HEK293 (cell line): ENCODE measurements around the gene SMAD1.

Experiments used
- ELK4 ChIP-seq: IDR thresholded peaks from 2 replicates; pipeline ENCODE4 v1.6.1; 2011; ENCODE audit warnings: mild to moderate bottlenecking, low read depth, low read length, borderline replicate concordance
- HOXA7 ChIP-seq: sonication (generic); formaldehyde crosslinking; IDR thresholded peaks from 2 replicates; pipeline ENCODE4 v1.8.1; 2022; ENCODE audit warnings: missing genetic modification reagents, borderline replicate concordance
- HOXD13 ChIP-seq: sonication (generic); formaldehyde crosslinking; IDR thresholded peaks from 2 replicates; pipeline ENCODE4 v1.8.0; 2022; ENCODE audit warnings: missing genetic modification reagents, borderline replicate concordance
- MZF1 ChIP-seq: fragments of 450-650 bp; formaldehyde crosslinking; IDR thresholded peaks from 2 replicates; pipeline ENCODE4 v1.5.1; 2017; ENCODE audit warnings: missing biosample characterization, missing genetic modification characterization, borderline replicate concordance
- OVOL3 ChIP-seq: fragments of 450-650 bp; formaldehyde crosslinking; IDR thresholded peaks from 2 replicates; pipeline ENCODE4 v1.5.1; 2016; ENCODE audit warnings: missing biosample characterization, missing genetic modification characterization
- PRDM10 ChIP-seq: fragments of 450-650 bp; formaldehyde crosslinking; IDR thresholded peaks from 2 replicates; pipeline ENCODE4 v1.5.1; 2016; ENCODE audit warnings: missing biosample characterization, missing genetic modification characterization
- REPIN1 ChIP-seq: fragments of 450-650 bp; formaldehyde crosslinking; IDR thresholded peaks from 2 replicates; pipeline ENCODE4 v1.5.1; 2017; ENCODE audit warnings: missing biosample characterization, missing genetic modification characterization, low read depth
- SCRT2 ChIP-seq: fragments of 450-650 bp; formaldehyde crosslinking; IDR thresholded peaks from 2 replicates; pipeline ENCODE4 v1.5.1; 2016; ENCODE audit warnings: missing biosample characterization, missing genetic modification characterization
- SETDB1 ChIP-seq: IDR thresholded peaks from one replicate; pipeline ENCODE4 v1.6.1; 2017; ENCODE audit warnings: mild to moderate bottlenecking, low read length, moderate library complexity, mixed read lengths; ENCODE audit not compliant: insufficient read length
- TCF7L2 ChIP-seq: IDR thresholded peaks from 2 replicates; pipeline ENCODE4 v1.6.1; 2011; ENCODE audit warnings: low read depth, mild to moderate bottlenecking, inconsistent platforms, low read length, moderate library complexity, borderline replicate concordance
- ZBTB17 ChIP-seq: fragments of 450-650 bp; formaldehyde crosslinking; IDR thresholded peaks from 2 replicates; pipeline ENCODE4 v1.5.1; 2016; ENCODE audit warnings: missing biosample characterization, missing genetic modification characterization
- ZBTB21 ChIP-seq: fragments of 450-650 bp; formaldehyde crosslinking; IDR thresholded peaks from 2 replicates; pipeline ENCODE4 v1.5.1; 2017; ENCODE audit warnings: missing biosample characterization, missing genetic modification characterization
- ZFP41 ChIP-seq: fragments of 450-650 bp; formaldehyde crosslinking; IDR thresholded peaks from 2 replicates; pipeline ENCODE4 v1.5.1; 2016; ENCODE audit warnings: missing biosample characterization, missing genetic modification characterization, borderline replicate concordance
- ZNF114 ChIP-seq: fragments of 450-650 bp; formaldehyde crosslinking; IDR thresholded peaks from 2 replicates; pipeline ENCODE4 v1.5.0; 2017; ENCODE audit warnings: missing biosample characterization, missing genetic modification characterization
- ZNF157 ChIP-seq: fragments of 450-650 bp; formaldehyde crosslinking; IDR thresholded peaks from 2 replicates; pipeline ENCODE4 v1.5.1; 2016; ENCODE audit warnings: missing biosample characterization, missing genetic modification characterization
- ZNF19 ChIP-seq: fragments of 450-650 bp; formaldehyde crosslinking; IDR thresholded peaks from 2 replicates; pipeline ENCODE4; 2016; ENCODE audit warnings: missing biosample characterization, missing genetic modification characterization, low read depth
- ZNF2 ChIP-seq: fragments of 450-650 bp; formaldehyde crosslinking; IDR thresholded peaks from 2 replicates; pipeline ENCODE4 v1.5.1; 2016; ENCODE audit warnings: missing biosample characterization, missing genetic modification characterization
- ZNF202 ChIP-seq: fragments of 450-650 bp; formaldehyde crosslinking; IDR thresholded peaks from 2 replicates; pipeline ENCODE4 v1.5.1; 2016; ENCODE audit warnings: missing biosample characterization, missing genetic modification characterization, borderline replicate concordance
- ZNF266 ChIP-seq: fragments of 450-650 bp; formaldehyde crosslinking; IDR thresholded peaks from 2 replicates; pipeline ENCODE4 v1.5.1; 2016; ENCODE audit warnings: missing biosample characterization, missing genetic modification characterization, low read depth
- ZNF302 ChIP-seq: fragments of 450-650 bp; formaldehyde crosslinking; IDR thresholded peaks from 2 replicates; pipeline ENCODE4 v1.5.1; 2016; ENCODE audit warnings: missing biosample characterization, missing genetic modification characterization, low read depth
- ZNF398 ChIP-seq: fragments of 450-650 bp; formaldehyde crosslinking; IDR thresholded peaks from 2 replicates; pipeline ENCODE4 v1.5.1; 2017; ENCODE audit warnings: missing biosample characterization, missing genetic modification characterization
- ZNF488 ChIP-seq: fragments of 450-650 bp; formaldehyde crosslinking; IDR thresholded peaks from 2 replicates; pipeline ENCODE4 v1.5.1; 2016; ENCODE audit warnings: missing biosample characterization, missing genetic modification characterization
- ZNF514 ChIP-seq: fragments of 450-650 bp; formaldehyde crosslinking; IDR thresholded peaks from 2 replicates; pipeline ENCODE4 v1.5.1; 2016; ENCODE audit warnings: missing biosample characterization, missing genetic modification characterization
- ZNF548 ChIP-seq: fragments of 450-650 bp; formaldehyde crosslinking; IDR thresholded peaks from 2 replicates; pipeline ENCODE4 v1.5.1; 2016; ENCODE audit warnings: missing biosample characterization, missing genetic modification characterization
- ZNF658 ChIP-seq: fragments of 450-650 bp; formaldehyde crosslinking; IDR thresholded peaks from 2 replicates; pipeline ENCODE4; 2016; ENCODE audit warnings: missing biosample characterization, missing genetic modification characterization
- ZNF707 ChIP-seq: fragments of 450-650 bp; formaldehyde crosslinking; IDR thresholded peaks from 2 replicates; pipeline ENCODE4 v1.5.1; 2016; ENCODE audit warnings: missing biosample characterization, missing genetic modification characterization
- ZNF76 ChIP-seq: fragments of 450-650 bp; formaldehyde crosslinking; IDR thresholded peaks from 2 replicates; pipeline ENCODE4; 2016; ENCODE audit warnings: low read depth, missing biosample characterization, missing genetic modification characterization, borderline replicate concordance
- ZNF792 ChIP-seq: fragments of 450-650 bp; formaldehyde crosslinking; IDR thresholded peaks from 2 replicates; pipeline ENCODE4 v1.5.1; 2016; ENCODE audit warnings: missing biosample characterization, missing genetic modification characterization
- TF ChIP-seq, protein P1 (sequence below): fragments of 450-650 bp; formaldehyde crosslinking; IDR thresholded peaks from 2 replicates; pipeline ENCODE4 v1.5.1; 2016; ENCODE audit warnings: missing biosample characterization, missing genetic modification characterization
- TF ChIP-seq, protein P2 (sequence below): fragments of 450-650 bp; formaldehyde crosslinking; IDR thresholded peaks from 2 replicates; pipeline ENCODE4 v1.5.1; 2017; ENCODE audit warnings: missing biosample characterization, missing genetic modification characterization

The SMAD1 gene

DNA sequence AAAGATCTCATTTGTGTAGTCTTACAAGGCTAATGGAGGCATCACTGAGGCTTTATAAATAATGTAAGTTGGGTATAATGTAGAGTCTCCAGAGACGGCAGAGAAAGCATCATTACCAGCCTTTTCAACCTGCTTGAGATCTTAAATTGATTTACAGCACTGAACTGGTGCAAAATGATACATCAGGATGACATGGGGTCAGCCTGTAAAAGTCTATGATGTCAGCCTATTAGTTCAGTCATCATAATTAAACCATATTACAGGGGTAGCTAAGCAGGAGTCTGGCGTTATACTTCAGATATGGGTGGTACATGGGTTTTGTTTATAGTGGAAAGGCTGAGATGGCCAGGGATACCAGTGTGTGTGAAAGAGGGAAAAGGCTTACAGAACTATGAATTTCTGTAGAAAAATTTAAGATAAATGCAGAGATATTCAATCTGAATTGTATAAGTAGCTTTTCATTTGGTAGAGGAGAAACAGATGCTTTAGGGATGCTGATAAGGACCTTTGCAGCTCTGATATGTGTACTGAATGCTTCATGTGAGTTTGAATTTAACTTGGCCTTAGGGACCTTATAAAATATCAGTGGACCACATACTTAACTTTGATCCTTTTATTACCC is 2.7 kb downstream of the SMAD1 start (continued):
- no peak for TF ChIP-seq HOXA7
- peak; percentile 34; the same call in 1 of the 2 replicates for TF ChIP-seq TCF7L2
- peak; percentile 83 for TF ChIP-seq ZBTB21 (tag by site-specific recombination)
- no peak for TF ChIP-seq ZNF19 (tag by site-specific recombination)
- TF ChIP-seq ZFP41: no peak
- no peak for TF ChIP-seq ZNF266 (tag by site-specific recombination)
- no peak for TF ChIP-seq ZNF302 (tag by site-specific recombination)
- TF ChIP-seq HOXD13 (CRISPR knock-in tag): no peak
- no peak for TF ChIP-seq SETDB1
- TF ChIP-seq ZNF114 (tag by site-specific recombination): no peak
- TF ChIP-seq ZNF398: no peak
- no peak for TF ChIP-seq ZNF514 (tag by site-specific recombination)
- no peak for TF ChIP-seq ZNF202 (tag by site-specific recombination)
- no peak for TF ChIP-seq MZF1 (tag by site-specific recombination)
- 0 out of 2 replicates have a peak, but pooled peaks have one; percentile 46 for TF ChIP-seq ZNF488 (tag by site-specific recombination)
- no peak for TF ChIP-seq ZNF707 (tag by site-specific recombination)
- TF ChIP-seq, protein P1, sequence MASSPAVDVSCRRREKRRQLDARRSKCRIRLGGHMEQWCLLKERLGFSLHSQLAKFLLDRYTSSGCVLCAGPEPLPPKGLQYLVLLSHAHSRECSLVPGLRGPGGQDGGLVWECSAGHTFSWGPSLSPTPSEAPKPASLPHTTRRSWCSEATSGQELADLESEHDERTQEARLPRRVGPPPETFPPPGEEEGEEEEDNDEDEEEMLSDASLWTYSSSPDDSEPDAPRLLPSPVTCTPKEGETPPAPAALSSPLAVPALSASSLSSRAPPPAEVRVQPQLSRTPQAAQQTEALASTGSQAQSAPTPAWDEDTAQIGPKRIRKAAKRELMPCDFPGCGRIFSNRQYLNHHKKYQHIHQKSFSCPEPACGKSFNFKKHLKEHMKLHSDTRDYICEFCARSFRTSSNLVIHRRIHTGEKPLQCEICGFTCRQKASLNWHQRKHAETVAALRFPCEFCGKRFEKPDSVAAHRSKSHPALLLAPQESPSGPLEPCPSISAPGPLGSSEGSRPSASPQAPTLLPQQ (tag by site-specific recombination): peak; percentile 69
- TF ChIP-seq ZNF548 (tag by site-specific recombination): no peak
- TF ChIP-seq ZBTB17 (tag by site-specific recombination): peak; percentile 40
- no peak for TF ChIP-seq ELK4
- TF ChIP-seq ZNF76 (tag by site-specific recombination): no peak
- no peak for TF ChIP-seq ZNF157 (tag by site-specific recombination)
- peak; percentile 34; the same call in 1 of the 2 replicates for TF ChIP-seq PRDM10 (tag by site-specific recombination)
- TF ChIP-seq, protein P2, sequence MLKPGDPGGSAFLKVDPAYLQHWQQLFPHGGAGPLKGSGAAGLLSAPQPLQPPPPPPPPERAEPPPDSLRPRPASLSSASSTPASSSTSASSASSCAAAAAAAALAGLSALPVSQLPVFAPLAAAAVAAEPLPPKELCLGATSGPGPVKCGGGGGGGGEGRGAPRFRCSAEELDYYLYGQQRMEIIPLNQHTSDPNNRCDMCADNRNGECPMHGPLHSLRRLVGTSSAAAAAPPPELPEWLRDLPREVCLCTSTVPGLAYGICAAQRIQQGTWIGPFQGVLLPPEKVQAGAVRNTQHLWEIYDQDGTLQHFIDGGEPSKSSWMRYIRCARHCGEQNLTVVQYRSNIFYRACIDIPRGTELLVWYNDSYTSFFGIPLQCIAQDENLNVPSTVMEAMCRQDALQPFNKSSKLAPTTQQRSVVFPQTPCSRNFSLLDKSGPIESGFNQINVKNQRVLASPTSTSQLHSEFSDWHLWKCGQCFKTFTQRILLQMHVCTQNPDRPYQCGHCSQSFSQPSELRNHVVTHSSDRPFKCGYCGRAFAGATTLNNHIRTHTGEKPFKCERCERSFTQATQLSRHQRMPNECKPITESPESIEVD (tag by site-specific recombination): peak; percentile 92
- peak; percentile 84; the same call in 1 of the 2 replicates for TF ChIP-seq OVOL3 (tag by site-specific recombination)
- TF ChIP-seq REPIN1 (tag by site-specific recombination): no peak
- TF ChIP-seq ZNF2 (tag by site-specific recombination): peak; percentile 76
- no peak for TF ChIP-seq ZNF792
- 0 out of 2 replicates have a peak, but pooled peaks have one; percentile 16 for TF ChIP-seq SCRT2
- TF ChIP-seq ZNF658: no peak
